Putamen (tissue), 1 donor: ENCODE measurements around the gene APLN.

Experiments
- DNase-seq: peaks from one replicate; pipeline ENCODE4 v3.0.0-alpha.2; 2016; ENCODE audit warnings: low spot score

The APLN gene

GRCh38 chrX:129654652-129655546, at the start of gene APLN:
Gene APLN (minus strand): TSS chrX:129654956. CDS start chrX:129654630, 326 bp downstream.
- DNase-seq, result no peak

- DNase-seq, result no peak
Observed at GRCh38 chrX:129704491-129704890, 49.7 kb upstream of the APLN start.

GRCh38 chrX:129701624-129702069, 46.9 kb upstream of the APLN start:
- no peak for DNase-seq

- no peak for DNase-seq
Observed at GRCh38 chrX:129700536-129700935, 45.8 kb upstream of the APLN start.

GRCh38 chrX:129698150-129698549, 43.4 kb upstream of the APLN start:
- DNase-seq, result no peak

- DNase-seq, result no peak
Observed at GRCh38 chrX:129697204-129697829, 42.6 kb upstream of the APLN start.

GRCh38 chrX:129696463-129697155, 41.9 kb upstream of the APLN start:
- DNase-seq, result no peak

GRCh38 chrX:129695937-129696336, 41.2 kb upstream of the APLN start:
- DNase-seq, result no peak

GRCh38 chrX:129695535-129695934, 40.8 kb upstream of the APLN start:
- DNase-seq, result no peak

GRCh38 chrX:129694805-129695204, 40.0 kb upstream of the APLN start:
- DNase-seq, result no peak

GRCh38 chrX:129693354-129693753, 38.6 kb upstream of the APLN start:
- DNase-seq, result no peak

GRCh38 chrX:129690435-129690834, 35.7 kb upstream of the APLN start:
- DNase-seq, result no peak

GRCh38 chrX:129689796-129690195, 35.0 kb upstream of the APLN start:
- no peak for DNase-seq

- DNase-seq, result no peak
Observed at GRCh38 chrX:129688097-129688496, 33.3 kb upstream of the APLN start.

- no peak for DNase-seq
Observed at GRCh38 chrX:129686422-129686948, 31.7 kb upstream of the APLN start.

GRCh38 chrX:129682979-129683378, 28.2 kb upstream of the APLN start:
- no peak for DNase-seq

- no peak for DNase-seq
Observed at GRCh38 chrX:129679901-129680300, 25.1 kb upstream of the APLN start.

GRCh38 chrX:129678614-129679195, 23.9 kb upstream of the APLN start:
- no peak for DNase-seq

- no peak for DNase-seq
Observed at GRCh38 chrX:129667412-129667811, 12.7 kb upstream of the APLN start.

- no peak for DNase-seq
Observed at GRCh38 chrX:129665916-129666644, 11.3 kb upstream of the APLN start.

- no peak for DNase-seq
Observed at GRCh38 chrX:129663171-129663570, 8.4 kb upstream of the APLN start.
